Sigmoid colon (tissue), 4 donors: ENCODE measurements around the gene TTN.

Experiments used
- CTCF ChIP-seq, 4 experiments: fragments of 450-650 bp in 3 of 4; fragments of 200-600 bp in 1 of 4; IDR thresholded peaks; one replicate each; pipeline ENCODE4 v1.5.1; 2016 to 2019; ENCODE audit warnings: antibody characterized with exemption in 4 of 4, mild to moderate bottlenecking in 3 of 4, moderate library complexity in 2 of 4
- EP300 ChIP-seq, 4 donors: sonication (generic); formaldehyde crosslinking; IDR thresholded peaks; one replicate each; pipeline ENCODE4 v1.6.1; 2017; ENCODE audit warnings: antibody characterized with exemption in 4 of 4
- POLR2A ChIP-seq, 2 donors: fragments of 450-650 bp; IDR thresholded peaks; one replicate each; pipeline ENCODE4 v1.6.1; 2016; ENCODE audit warnings: antibody characterized with exemption in 2 of 2, mild to moderate bottlenecking in 2 of 2, moderate library complexity in 2 of 2

DNA sequence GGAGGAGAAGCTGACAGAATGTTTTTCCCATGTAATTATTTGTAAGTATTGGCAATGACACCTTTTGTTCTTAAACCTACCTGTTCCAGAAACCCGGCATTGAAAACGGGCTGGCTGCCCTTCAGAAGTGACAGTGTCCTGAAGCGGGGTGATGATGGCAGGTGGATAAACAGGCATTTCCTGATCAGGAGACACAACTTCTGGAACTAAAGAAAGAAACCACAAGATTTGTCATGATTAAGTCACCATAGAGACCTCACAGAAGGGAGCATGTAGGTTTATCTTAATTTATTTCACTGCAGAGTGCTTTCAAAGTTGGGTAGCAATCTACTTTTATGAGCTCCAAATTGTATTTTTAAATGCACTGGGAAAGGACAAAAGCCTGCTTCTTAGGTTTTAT is 43.1 kb downstream of the TTN start:
- TF ChIP-seq CTCF (IDR thresholded peaks at IDR 0.05) (no peak), POLR2A (IDR thresholded peaks at IDR 0.05) (no peak), EP300 (IDR thresholded peaks at IDR 0.05) (no peak)
